SK-N-SH (cell line): Measurements from ENCODE around the gene BCL6. TPM values are rescaled to one million over a fixed set of nuclear protein-coding genes. Genes with fewer than 3 reads are reported as not detected.
A peak's percentile ranks its signal among the peaks of the same experiment; 100 is the strongest.
"Not testable (repeated sequence)": the region's sequence is repeated elsewhere in the genome, so short reads cannot be mapped to it uniquely, and the experiment has no call there.

Experiments used
- CTCF ChIA-PET: fragments of 300-600, 350-600 bp; formaldehyde crosslinking; extraction: SDS; loops from one replicate; lab custom pipeline; 2021; lab: Yijun Ruan, JAX
- POLR2A ChIA-PET: fragments of 350-600 bp; sonication (Branson Sonifier 250); formaldehyde crosslinking; extraction: SDS; loops from one replicate; lab custom pipeline; 2020; ENCODE audit warnings: antibody characterized with exemption, inconsistent platforms; lab: Yijun Ruan, JAX
- DNase-seq: peaks from one replicate; pipeline ENCODE4 v3.0.0; 2012
- H2AFZ ChIP-seq: fragments of 200-600 bp; sonication (generic); 2 replicates; pipeline ENCODE4 v1.8.1; 2016; ENCODE audit warnings: antibody characterized with exemption, mild to moderate bottlenecking, low read depth
- H3F3A ChIP-seq: fragments of 200-600 bp; sonication (generic); replicated peaks from 2 replicates; pipeline ENCODE3; 2016; ENCODE audit warnings: antibody characterized with exemption, mild to moderate bottlenecking; ENCODE audit not compliant: insufficient read depth
- H3K27ac ChIP-seq, 2 experiments: fragments of 200-500 bp in 1 of 2; fragments of 200-600 bp in 1 of 2; sonication (Bioruptor generic) in 1 of 2; sonication (generic), shearing (Covaris generic) in 1 of 2; 2 replicates each; pipeline versions ENCODE4 v1.5.1 to v1.6.1; 2014 to 2016; ENCODE audit warnings: low read depth in 2 of 2, inconsistent platforms in 1 of 2, low read length in 1 of 2, mild to moderate bottlenecking in 1 of 2, mixed read lengths in 1 of 2
- H3K27me3 ChIP-seq: fragments of 200-600 bp; sonication (generic), shearing (Covaris generic); 2 replicates; pipeline ENCODE4 v1.6.1; 2016; ENCODE audit warnings: mixed run types; ENCODE audit not compliant: insufficient read depth
- H3K36me3 ChIP-seq, 2 experiments: fragments of 200-500 bp in 1 of 2; fragments of 200-600 bp in 1 of 2; sonication (Bioruptor generic) in 1 of 2; sonication (generic) in 1 of 2; replicated peaks in 1 of 2; 2 replicates each; pipeline versions ENCODE3 to v1.5.1; 2014 to 2016; ENCODE audit warnings: low read length in 1 of 2, mild to moderate bottlenecking in 1 of 2; ENCODE audit not compliant: insufficient read depth in 2 of 2, control insufficient read depth in 1 of 2
- H3K4me1 ChIP-seq, 2 experiments: fragments of 200-500 bp in 1 of 2; fragments of 200-600 bp in 1 of 2; sonication (Bioruptor generic) in 1 of 2; sonication (generic), shearing (Covaris generic) in 1 of 2; 2 replicates each; pipeline versions ENCODE4 v1.5.1 to v1.6.1; 2014 to 2016; ENCODE audit warnings: low read depth in 1 of 2, low read length in 1 of 2, mixed run types in 1 of 2; ENCODE audit not compliant: insufficient read depth in 2 of 2, control insufficient read depth in 1 of 2
- H3K4me2 ChIP-seq: fragments of 200-600 bp; sonication (generic), shearing (Covaris generic); 2 replicates; pipeline ENCODE4 v1.6.1; 2017; ENCODE audit warnings: mixed run types
- H3K4me3 ChIP-seq, 2 experiments: fragments of 200-500 bp in 1 of 2; fragments of 200-600 bp in 1 of 2; sonication (Bioruptor generic) in 1 of 2; sonication (generic), shearing (Covaris generic) in 1 of 2; 2 replicates each; pipeline versions ENCODE4 v1.5.1 to v1.8.1; 2014 to 2016; ENCODE audit warnings: low read depth in 2 of 2, inconsistent platforms in 1 of 2, low read length in 1 of 2, mild to moderate bottlenecking in 1 of 2, mixed read lengths in 1 of 2, moderate library complexity in 1 of 2
- H3K79me2 ChIP-seq: fragments of 200-600 bp; sonication (generic); 2 replicates; pipeline ENCODE4 v1.8.1; 2017; ENCODE audit warnings: mild to moderate bottlenecking; ENCODE audit not compliant: insufficient read depth
- H3K9ac ChIP-seq: fragments of 200-600 bp; sonication (generic); 2 replicates; pipeline ENCODE4 v1.6.1; 2017; ENCODE audit warnings: mixed run types
- H3K9me2 ChIP-seq: fragments of 200-600 bp; sonication (generic); 2 replicates; pipeline ENCODE4 v1.6.1; 2017; ENCODE audit warnings: mixed run types
- H3K9me3 ChIP-seq: fragments of 200-600 bp; sonication (generic); 2 replicates; pipeline ENCODE4 v1.6.1; 2017; ENCODE audit warnings: mixed run types, mild to moderate bottlenecking, moderate library complexity
- H4K20me1 ChIP-seq: fragments of 200-600 bp; sonication (generic); 2 replicates; pipeline ENCODE4 v1.6.1; 2017; ENCODE audit warnings: mild to moderate bottlenecking, mixed run types; ENCODE audit not compliant: insufficient read depth
- EP300 ChIP-seq, 2 experiments: IDR thresholded peaks; 2 replicates each; pipeline versions ENCODE4 v1.4.0 to v1.6.1; 2012; ENCODE audit warnings: borderline replicate concordance in 1 of 2, low read depth in 1 of 2, low read length in 1 of 2
- FOSL2 ChIP-seq: IDR thresholded peaks from 2 replicates; pipeline ENCODE4 v1.4.0; 2012; ENCODE audit warnings: low read depth, mild to moderate bottlenecking, moderate library complexity, borderline replicate concordance
- FOXJ3 ChIP-seq: sonication (generic); formaldehyde crosslinking; IDR thresholded peaks from 2 replicates; pipeline ENCODE4 v1.5.1; 2020; ENCODE audit warnings: mild to moderate bottlenecking, missing genetic modification reagents
- POLR2AphosphoS5 ChIP-seq: IDR thresholded peaks from 2 replicates; pipeline ENCODE4 v1.6.1; 2012; ENCODE audit warnings: low read depth, low read length
- RAD21 ChIP-seq: IDR thresholded peaks from 2 replicates; pipeline ENCODE4 v1.6.1; 2012; ENCODE audit warnings: mild to moderate bottlenecking, low read length
- RFX5 ChIP-seq: IDR thresholded peaks from 2 replicates; pipeline ENCODE4 v1.6.1; 2012; ENCODE audit warnings: mild to moderate bottlenecking, improper control_type of control experiment, low read length
- YY1 ChIP-seq: IDR thresholded peaks from 2 replicates; pipeline ENCODE4 v1.4.0; 2012; ENCODE audit warnings: low read depth, mild to moderate bottlenecking
- WGBS: methylation state at CpG from one replicate; pipeline ENCODE4 v1.1.6; 2017; ENCODE audit warnings: low lambda C conversion rate; 5-methylcytosine and 5-hydroxymethylcytosine counted together
- polyA plus RNA-seq, 3 experiments: library from polyadenylated mRNA; depleted of rRNA; stranded (reverse); fragments of >200 nt; gene quantifications; 2 replicates each; pipeline ENCODE4 v1.2.3, GENCODE V29; 2012
- TF ChIP-seq, protein P1 (sequence below): fragments of 200-600 bp; sonication (generic); IDR thresholded peaks from 2 replicates; pipeline ENCODE4 v1.6.1; 2017; ENCODE audit warnings: antibody characterized with exemption, mild to moderate bottlenecking, moderate library complexity
- TF ChIP-seq, protein P2 (sequence below): IDR thresholded peaks from 2 replicates; pipeline ENCODE4 v1.6.1; 2012; ENCODE audit warnings: mild to moderate bottlenecking, low read depth, low read length, moderate library complexity
- TF ChIP-seq, protein P3 (sequence below): IDR thresholded peaks from 2 replicates; pipeline ENCODE4; 2012

The BCL6 gene
- polyA plus RNA-seq, 1 of the 3 experiments (the other 2 are of a cell fraction): 13.8 TPM

DNA sequence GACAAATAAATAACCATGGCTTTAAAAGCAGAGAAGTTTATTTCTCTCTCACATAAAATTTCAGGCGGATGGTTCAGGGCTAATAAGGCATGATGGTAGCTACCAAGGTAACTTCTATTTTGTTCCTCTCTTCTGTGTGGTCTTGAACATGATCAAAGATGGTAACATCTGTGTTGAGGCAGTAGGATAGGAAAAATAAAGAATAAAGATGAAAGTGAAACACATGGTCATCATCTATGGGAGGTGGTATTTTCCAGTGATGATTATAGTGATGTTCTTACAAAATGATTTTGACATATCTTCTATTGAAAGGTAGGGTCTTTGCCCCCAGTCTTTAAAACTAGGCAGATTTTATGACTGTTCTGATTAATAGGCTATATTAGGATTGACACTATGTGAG is 60.8 kb downstream of the BCL6 start:
- H3K36me3 ChIP-seq: no peaks in the 10 kb centered on the region
- ChIA-PET POLR2A (no interaction called here), CTCF (interaction anchor here (0.7 to 2.1 kb wide), 2 partner anchors 365 to 464 kb away, joined by 3 to 14 read pairs; no protein-coding TSS in a partner anchor)
- no peaks in the 10 kb centered on the region for H3K79me2 ChIP-seq
- no peaks in the 10 kb centered on the region for H4K20me1 ChIP-seq
- no peak overlapping the region for H3K9ac ChIP-seq
- H3K9me3 ChIP-seq: peaks cover 7% of the 10 kb centered on the region; the same call in 1 of the 2 replicates
- H3K9me2 ChIP-seq: no peaks in the 10 kb centered on the region
- H3F3A ChIP-seq: peaks cover 4% of the 10 kb centered on the region
- no peak overlapping the region for H3K27ac ChIP-seq
- H3K4me3 ChIP-seq: no peak overlapping the region
- no peaks in the 10 kb centered on the region for H3K4me1 ChIP-seq
- WGBS: 9% methylated on average over 1 of the region's 1 CpG
- H3K4me2 ChIP-seq: no peak overlapping the region
- DNase-seq: no peak
- TF ChIP-seq, protein P1, sequence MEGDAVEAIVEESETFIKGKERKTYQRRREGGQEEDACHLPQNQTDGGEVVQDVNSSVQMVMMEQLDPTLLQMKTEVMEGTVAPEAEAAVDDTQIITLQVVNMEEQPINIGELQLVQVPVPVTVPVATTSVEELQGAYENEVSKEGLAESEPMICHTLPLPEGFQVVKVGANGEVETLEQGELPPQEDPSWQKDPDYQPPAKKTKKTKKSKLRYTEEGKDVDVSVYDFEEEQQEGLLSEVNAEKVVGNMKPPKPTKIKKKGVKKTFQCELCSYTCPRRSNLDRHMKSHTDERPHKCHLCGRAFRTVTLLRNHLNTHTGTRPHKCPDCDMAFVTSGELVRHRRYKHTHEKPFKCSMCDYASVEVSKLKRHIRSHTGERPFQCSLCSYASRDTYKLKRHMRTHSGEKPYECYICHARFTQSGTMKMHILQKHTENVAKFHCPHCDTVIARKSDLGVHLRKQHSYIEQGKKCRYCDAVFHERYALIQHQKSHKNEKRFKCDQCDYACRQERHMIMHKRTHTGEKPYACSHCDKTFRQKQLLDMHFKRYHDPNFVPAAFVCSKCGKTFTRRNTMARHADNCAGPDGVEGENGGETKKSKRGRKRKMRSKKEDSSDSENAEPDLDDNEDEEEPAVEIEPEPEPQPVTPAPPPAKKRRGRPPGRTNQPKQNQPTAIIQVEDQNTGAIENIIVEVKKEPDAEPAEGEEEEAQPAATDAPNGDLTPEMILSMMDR: no peak
- TF ChIP-seq EP300 (IDR thresholded peaks at IDR 0.05; ENCODE audit: borderline replicate concordance in 1 of 2, low read depth in 1 of 2, low read length in 1 of 2): no peak
- no peak overlapping the region for H2AFZ ChIP-seq
- peaks cover 25% of the 10 kb centered on the region; the same call in 1 of the 2 replicates for H3K27me3 ChIP-seq

DNA sequence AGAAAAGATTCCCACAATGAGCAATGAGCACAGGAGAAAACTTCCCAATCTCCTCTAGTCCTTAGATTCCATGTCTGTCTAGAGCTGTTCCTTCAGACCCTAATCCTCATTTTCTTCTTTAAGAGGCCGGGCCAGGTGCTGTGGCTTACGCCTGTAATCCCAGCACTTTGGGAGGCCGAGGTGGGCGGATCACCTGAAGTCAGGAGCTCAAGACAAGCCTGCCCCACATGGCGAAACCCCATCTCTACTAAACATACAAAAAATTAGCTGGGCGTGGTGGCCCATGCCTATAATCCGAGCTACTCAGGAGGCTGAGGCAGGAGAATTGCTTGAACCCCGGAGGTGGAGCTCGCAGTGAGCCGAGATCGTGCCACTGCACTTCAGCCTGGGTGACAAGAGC is 63.5 kb downstream of the BCL6 start:
- H3F3A ChIP-seq, H3K9me2 ChIP-seq, DNase-seq, H3K9me3 ChIP-seq, H2AFZ ChIP-seq, H3K36me3 ChIP-seq, H4K20me1 ChIP-seq, H3K27ac ChIP-seq, H3K9ac ChIP-seq, H3K79me2 ChIP-seq, POLR2A ChIA-PET, H3K4me3 ChIP-seq, H3K4me1 ChIP-seq, H3K4me2 ChIP-seq: not testable (repeated sequence)
- peaks cover 13% of the 10 kb centered on the region; the same call in 1 of the 2 replicates for H3K27me3 ChIP-seq
- CTCF ChIA-PET: interaction anchor here (0.8 to 5.1 kb wide), 6 partner anchors 12 to 1528 kb away, joined by 3 to 192 read pairs (median 26); partner anchors contain the start of gene SST
- 5% methylated on average over 10 of the region's 11 CpGs for WGBS

DNA sequence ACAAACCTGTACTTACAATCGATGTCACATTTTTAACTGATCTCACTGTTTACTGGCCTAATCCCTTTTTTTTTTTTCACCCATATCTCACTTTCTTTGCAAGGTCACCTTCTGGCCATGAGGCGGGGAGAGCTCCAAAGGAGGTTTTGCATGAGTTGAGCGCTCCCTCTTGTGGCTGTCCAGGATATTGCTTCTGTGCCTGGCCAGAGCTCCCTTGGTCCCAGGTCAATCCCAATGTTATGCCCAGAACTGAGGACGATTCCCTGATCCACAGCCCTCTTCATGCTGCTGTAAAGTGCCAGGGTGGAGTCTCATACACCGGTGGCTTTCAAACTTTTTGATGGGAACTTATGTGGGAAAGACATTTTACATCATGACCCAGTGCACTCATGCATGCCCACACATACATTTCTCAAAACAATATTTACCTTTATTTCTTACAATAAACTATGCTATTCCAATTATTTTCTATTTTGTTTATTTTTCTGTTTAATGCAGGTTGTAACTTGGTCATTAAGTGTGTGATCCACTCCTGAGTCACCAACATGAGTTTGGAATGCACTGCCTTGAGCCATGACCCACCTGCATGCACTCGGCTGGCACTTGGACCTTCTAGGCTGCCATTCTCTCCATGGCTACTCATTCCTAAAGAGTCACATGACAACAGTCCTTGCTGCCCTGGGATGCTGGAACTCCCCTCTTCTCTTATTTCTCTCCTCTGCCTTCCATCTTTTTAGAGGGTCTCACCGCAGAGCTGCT is 65.5 kb downstream of the BCL6 start:
- H3F3A ChIP-seq: peaks cover under 1% of the 10 kb centered on the region
- no peaks in the 10 kb centered on the region for H3K9me2 ChIP-seq
- H3K36me3 ChIP-seq: no peaks in the 10 kb centered on the region
- no peaks in the 10 kb centered on the region for H3K79me2 ChIP-seq
- no peaks in the 10 kb centered on the region for H3K9me3 ChIP-seq
- peaks cover 33% of the 10 kb centered on the region; the same call in 1 of the 2 replicates for H3K27me3 ChIP-seq
- no peak overlapping the region for H3K27ac ChIP-seq
- H3K4me3 ChIP-seq: peak overlapping the region in 1 of 2 experiments; percentile 16; a peak in 1 of 4 replicates
- CTCF ChIA-PET: interaction anchor here (0.5 to 5.1 kb wide), 61 partner anchors 8 to 1553 kb away, joined by 3 to 192 read pairs (median 4); partner anchors contain the start of genes RTP2 and SST
- H3K4me2 ChIP-seq: no peak overlapping the region
- H2AFZ ChIP-seq: no peak overlapping the region
- H3K9ac ChIP-seq: no peak overlapping the region
- H4K20me1 ChIP-seq: no peaks in the 10 kb centered on the region
- DNase-seq: peak; percentile 65
- WGBS: 19% methylated on average over 7 of the region's 7 CpGs
- no peaks in the 10 kb centered on the region for H3K4me1 ChIP-seq
- POLR2A ChIA-PET: no interaction called here
- TF ChIP-seq FOXJ3 (CRISPR knock-in tag) (no peak), RAD21 (peak; percentile 86), FOSL2 (no peak), POLR2AphosphoS5 (no peak), RFX5 (no peak), YY1 (no peak)
- TF ChIP-seq, protein P1: peak; percentile 89
- TF ChIP-seq, protein P2, sequence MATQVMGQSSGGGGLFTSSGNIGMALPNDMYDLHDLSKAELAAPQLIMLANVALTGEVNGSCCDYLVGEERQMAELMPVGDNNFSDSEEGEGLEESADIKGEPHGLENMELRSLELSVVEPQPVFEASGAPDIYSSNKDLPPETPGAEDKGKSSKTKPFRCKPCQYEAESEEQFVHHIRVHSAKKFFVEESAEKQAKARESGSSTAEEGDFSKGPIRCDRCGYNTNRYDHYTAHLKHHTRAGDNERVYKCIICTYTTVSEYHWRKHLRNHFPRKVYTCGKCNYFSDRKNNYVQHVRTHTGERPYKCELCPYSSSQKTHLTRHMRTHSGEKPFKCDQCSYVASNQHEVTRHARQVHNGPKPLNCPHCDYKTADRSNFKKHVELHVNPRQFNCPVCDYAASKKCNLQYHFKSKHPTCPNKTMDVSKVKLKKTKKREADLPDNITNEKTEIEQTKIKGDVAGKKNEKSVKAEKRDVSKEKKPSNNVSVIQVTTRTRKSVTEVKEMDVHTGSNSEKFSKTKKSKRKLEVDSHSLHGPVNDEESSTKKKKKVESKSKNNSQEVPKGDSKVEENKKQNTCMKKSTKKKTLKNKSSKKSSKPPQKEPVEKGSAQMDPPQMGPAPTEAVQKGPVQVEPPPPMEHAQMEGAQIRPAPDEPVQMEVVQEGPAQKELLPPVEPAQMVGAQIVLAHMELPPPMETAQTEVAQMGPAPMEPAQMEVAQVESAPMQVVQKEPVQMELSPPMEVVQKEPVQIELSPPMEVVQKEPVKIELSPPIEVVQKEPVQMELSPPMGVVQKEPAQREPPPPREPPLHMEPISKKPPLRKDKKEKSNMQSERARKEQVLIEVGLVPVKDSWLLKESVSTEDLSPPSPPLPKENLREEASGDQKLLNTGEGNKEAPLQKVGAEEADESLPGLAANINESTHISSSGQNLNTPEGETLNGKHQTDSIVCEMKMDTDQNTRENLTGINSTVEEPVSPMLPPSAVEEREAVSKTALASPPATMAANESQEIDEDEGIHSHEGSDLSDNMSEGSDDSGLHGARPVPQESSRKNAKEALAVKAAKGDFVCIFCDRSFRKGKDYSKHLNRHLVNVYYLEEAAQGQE: no peak
- TF ChIP-seq, protein P3, sequence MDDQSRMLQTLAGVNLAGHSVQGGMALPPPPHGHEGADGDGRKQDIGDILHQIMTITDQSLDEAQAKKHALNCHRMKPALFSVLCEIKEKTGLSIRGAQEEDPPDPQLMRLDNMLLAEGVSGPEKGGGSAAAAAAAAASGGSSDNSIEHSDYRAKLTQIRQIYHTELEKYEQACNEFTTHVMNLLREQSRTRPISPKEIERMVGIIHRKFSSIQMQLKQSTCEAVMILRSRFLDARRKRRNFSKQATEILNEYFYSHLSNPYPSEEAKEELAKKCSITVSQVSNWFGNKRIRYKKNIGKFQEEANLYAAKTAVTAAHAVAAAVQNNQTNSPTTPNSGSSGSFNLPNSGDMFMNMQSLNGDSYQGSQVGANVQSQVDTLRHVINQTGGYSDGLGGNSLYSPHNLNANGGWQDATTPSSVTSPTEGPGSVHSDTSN: no peak
